SK-N-MC (cell line): ENCODE measurements around the gene TAGLN3.
"Not testable (repeated sequence)": the region's sequence is repeated elsewhere in the genome, so short reads cannot be mapped to it uniquely, and the experiment has no call there.

Source experiments
- DNase-seq: peaks from one replicate; pipeline ENCODE4 v3.0.0-alpha.2; 2011; ENCODE audit warnings: low read depth, low spot score
- H3K27ac ChIP-seq: fragments of 200-600 bp; sonication (generic); 2 replicates; pipeline ENCODE4 v1.5.1; 2016; ENCODE audit warnings: mixed run types
- H3K36me3 ChIP-seq: fragments of 200-600 bp; sonication (generic); 2 replicates; pipeline ENCODE4 v1.6.1; 2017; ENCODE audit warnings: antibody characterized with exemption, low read length, mixed read lengths; ENCODE audit not compliant: insufficient read depth
- H3K4me3 ChIP-seq: fragments of 200-600 bp; sonication (generic); 2 replicates; pipeline ENCODE4 v1.5.1; 2016
- H3K9ac ChIP-seq: fragments of 200-600 bp; sonication (generic); 2 replicates; pipeline ENCODE4 v1.8.0; 2017; ENCODE audit warnings: mixed run types, mixed read lengths; ENCODE audit not compliant: insufficient read length
- H3K9me3 ChIP-seq: fragments of 200-600 bp; sonication (generic); 2 replicates; pipeline ENCODE4 v1.6.1; 2017; ENCODE audit warnings: low read depth, mild to moderate bottlenecking, antibody characterized with exemption, low read length, moderate library complexity, mixed read lengths
- EZH2 ChIP-seq: fragments of 200-600 bp; sonication (generic); IDR thresholded peaks from one replicate; pipeline ENCODE4 v1.6.1; 2017; ENCODE audit warnings: antibody characterized with exemption
- FOXP2 ChIP-seq: optimal IDR thresholded peaks from 2 replicates; pipeline ENCODE3; 2011; ENCODE audit warnings: mild to moderate bottlenecking, moderate library complexity; ENCODE audit not compliant: insufficient read depth; ENCODE audit errors: extremely low read length, control extremely low read depth
- POLR2AphosphoS5 ChIP-seq: IDR thresholded peaks from 2 replicates; pipeline ENCODE4 v1.6.1; 2012; ENCODE audit warnings: mild to moderate bottlenecking, low read depth, low read length, borderline replicate concordance

TAGLN3 gene

DNA sequence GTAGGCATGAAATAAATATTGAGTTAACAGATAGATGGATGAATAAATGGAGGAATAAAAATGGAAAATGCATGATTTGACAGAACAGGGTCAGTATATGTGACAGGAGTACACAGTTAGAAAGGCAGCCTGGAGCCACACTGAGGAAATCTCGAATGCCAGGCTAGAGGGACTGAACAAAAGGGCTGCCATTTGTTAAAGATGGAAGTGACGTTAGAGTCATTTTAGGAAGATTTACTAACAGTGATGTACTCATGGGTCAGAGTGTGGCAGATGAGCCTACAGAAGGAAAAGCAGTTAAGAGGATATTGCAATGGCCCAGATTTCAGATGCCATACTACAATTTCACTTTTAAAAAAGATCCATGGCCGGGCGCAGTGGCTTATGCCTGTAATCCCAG is 28.4 kb downstream of the TAGLN3 start:
- Histone ChIP-seq H3K36me3 (no peaks in the 10 kb centered on the region), H3K9me3 (no peaks in the 10 kb centered on the region), H3K9ac (no peak overlapping the region), H3K4me3 (no peak overlapping the region), H3K27ac (no peak overlapping the region)
- DNase-seq: no peak
- TF ChIP-seq POLR2AphosphoS5 (no peak), EZH2 (no peak), FOXP2 (no peak)

DNA sequence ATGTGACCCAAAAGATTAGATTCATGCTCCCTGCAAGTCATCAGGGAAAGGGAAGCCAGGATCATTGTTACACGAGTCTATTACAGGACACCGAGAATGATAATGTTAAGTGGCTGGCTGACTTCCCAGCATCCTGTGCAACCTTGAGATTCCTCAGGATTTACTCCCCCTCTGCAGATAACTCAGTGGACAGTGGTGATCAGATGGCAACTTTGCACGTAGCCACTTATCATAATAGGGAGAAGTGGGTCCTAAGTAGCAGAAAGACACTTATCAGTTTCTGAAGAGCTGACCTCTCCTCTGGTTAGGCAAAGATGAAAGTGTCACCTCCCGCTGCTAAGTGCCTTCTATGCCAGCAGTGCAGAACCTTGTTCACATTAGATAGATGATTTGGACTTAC is 29.1 kb downstream of the TAGLN3 start:
- Histone ChIP-seq H3K4me3 (no peak overlapping the region), H3K27ac (no peak overlapping the region), H3K36me3 (no peaks in the 10 kb centered on the region), H3K9ac (no peak overlapping the region), H3K9me3 (no peaks in the 10 kb centered on the region)
- TF ChIP-seq POLR2AphosphoS5 (no peak), EZH2 (no peak), FOXP2 (no peak)
- DNase-seq: no peak

GRCh38 chr3:112030901-112031300 is 32.2 kb downstream of the TAGLN3 start:
- Histone ChIP-seq H3K9ac (no peak overlapping the region), H3K4me3 (no peak overlapping the region), H3K27ac (no peak overlapping the region), H3K36me3 (no peaks in the 10 kb centered on the region), H3K9me3 (no peaks in the 10 kb centered on the region)
- no peak for DNase-seq
- TF ChIP-seq FOXP2 (no peak), EZH2 (no peak), POLR2AphosphoS5 (no peak)

DNA sequence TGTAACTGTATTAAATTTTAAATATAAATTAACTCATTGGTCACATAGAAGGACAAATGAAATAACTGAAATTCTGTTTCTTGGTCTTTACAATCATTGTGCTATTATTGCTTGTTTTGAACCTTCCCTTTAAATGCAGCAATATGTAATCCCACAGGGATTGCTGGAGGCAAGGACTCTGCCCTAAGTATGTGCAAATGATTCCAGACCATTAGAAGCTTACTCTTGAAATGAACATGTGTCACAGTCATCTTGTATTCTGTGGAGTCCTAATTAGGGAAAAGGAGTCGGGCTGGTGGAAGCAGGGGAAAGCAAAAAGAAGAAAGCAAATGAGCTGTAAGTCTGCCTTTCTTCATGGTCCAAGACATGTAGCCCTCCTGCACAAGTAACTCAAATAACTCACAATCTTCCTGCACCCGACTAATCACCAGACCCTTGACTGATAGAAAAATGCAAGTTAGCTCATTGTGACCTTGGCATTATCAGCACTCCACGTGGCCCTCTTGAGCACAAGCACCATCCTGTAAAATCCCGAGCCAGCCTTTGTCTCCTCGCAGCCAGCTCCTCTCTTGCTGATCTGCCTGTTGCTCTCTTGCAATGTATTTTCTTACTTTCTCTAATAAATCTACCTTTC is 33.5 kb downstream of the TAGLN3 start:
- TF ChIP-seq EZH2: no peak
- TF ChIP-seq POLR2AphosphoS5: no peak
- TF ChIP-seq FOXP2: no peak
- H3K4me3 ChIP-seq: no peak overlapping the region
- no peak for DNase-seq
- no peaks in the 10 kb centered on the region for H3K9me3 ChIP-seq
- H3K36me3 ChIP-seq: no peaks in the 10 kb centered on the region
- no peak overlapping the region for H3K9ac ChIP-seq
- H3K27ac ChIP-seq: no peak overlapping the region

DNA sequence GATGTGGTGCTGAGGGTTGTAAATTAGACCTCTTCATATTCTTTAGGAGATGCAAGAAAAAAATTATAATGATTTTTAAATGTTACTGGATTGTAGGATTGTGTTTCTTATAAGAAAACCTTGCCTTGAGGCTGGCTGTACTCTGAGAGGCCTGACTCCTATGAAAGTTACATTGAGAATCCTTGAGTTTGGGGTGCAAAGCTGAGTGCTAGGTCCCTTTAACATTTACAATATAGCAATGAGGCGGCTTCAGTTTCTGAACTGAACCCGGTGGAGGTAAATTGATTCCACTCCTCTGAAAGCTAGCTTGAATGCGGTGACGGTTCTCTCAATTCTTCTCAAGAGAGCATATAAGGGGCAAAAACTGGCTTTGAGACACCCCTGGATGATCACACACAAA is 35.7 kb downstream of the TAGLN3 start, which contains the start of gene TMPRSS7:
Gene TMPRSS7, plus strand, starts transcription at position 301 of the 400 bp plus-strand sequence. CDS start 110 bp downstream, outside the sequence.
- Histone ChIP-seq H3K9ac (no peak within 1 kb of the TSS), H3K36me3 (no peaks in the 10 kb centered on the region), H3K27ac (no peak within 1 kb of the TSS), H3K9me3 (no peaks in the 10 kb centered on the region), H3K4me3 (no peak within 1 kb of the TSS)
- TF ChIP-seq EZH2 (no peak), FOXP2 (no peak), POLR2AphosphoS5 (no peak)
- DNase-seq: no peak

GRCh38 chr3:112035241-112035640 is 36.5 kb downstream of the TAGLN3 start:
- DNase-seq: no peak
- Histone ChIP-seq H3K27ac (no peak overlapping the region), H3K36me3 (no peaks in the 10 kb centered on the region), H3K9ac (no peak overlapping the region), H3K9me3 (no peaks in the 10 kb centered on the region), H3K4me3 (no peak overlapping the region)
- TF ChIP-seq POLR2AphosphoS5 (no peak), EZH2 (no peak), FOXP2 (no peak)

- H3K9me3 ChIP-seq, H3K27ac ChIP-seq, H3K4me3 ChIP-seq, DNase-seq, H3K9ac ChIP-seq, H3K36me3 ChIP-seq: not testable (repeated sequence)
Measured at GRCh38 chr3:112037194-112037593, 38.5 kb downstream of the TAGLN3 start.

GRCh38 chr3:112038863-112039262 is 40.1 kb downstream of the TAGLN3 start:
- Histone ChIP-seq H3K4me3 (no peak overlapping the region), H3K36me3 (no peaks in the 10 kb centered on the region), H3K9ac (no peak overlapping the region), H3K27ac (no peak overlapping the region), H3K9me3 (no peaks in the 10 kb centered on the region)
- TF ChIP-seq EZH2: no peak
- no peak for TF ChIP-seq POLR2AphosphoS5
- no peak for TF ChIP-seq FOXP2
- DNase-seq: no peak

DNA sequence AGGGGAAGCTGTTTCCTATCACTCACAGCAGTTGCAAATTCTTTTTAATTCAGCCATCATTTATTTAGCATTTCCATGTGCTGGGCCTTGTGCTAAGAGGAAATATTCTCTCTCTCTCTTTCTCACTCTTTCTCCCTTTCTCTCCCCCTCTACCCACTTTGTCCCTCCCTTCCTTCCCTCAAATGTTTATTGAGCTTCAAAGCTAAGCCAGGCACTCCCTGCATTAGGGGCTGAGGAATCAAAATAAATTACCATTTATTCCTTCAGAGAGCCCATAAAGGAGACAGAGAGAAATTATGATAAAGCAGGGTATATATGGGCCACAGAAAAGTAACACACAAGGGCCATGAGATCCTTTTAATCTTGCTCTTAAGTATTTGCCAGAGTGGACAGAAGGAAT is 42.6 kb downstream of the TAGLN3 start:
- TF ChIP-seq FOXP2 (no peak), EZH2 (no peak), POLR2AphosphoS5 (no peak)
- Histone ChIP-seq H3K9ac (no peak overlapping the region), H3K27ac (no peak overlapping the region), H3K4me3 (no peak overlapping the region), H3K36me3 (no peaks in the 10 kb centered on the region), H3K9me3 (no peaks in the 10 kb centered on the region)
- no peak for DNase-seq
